Prostate gland (tissue), 2 donors: ENCODE data around the gene MRPS9.

Experiments used
- POLR2AphosphoS5 ChIP-seq: sonication (generic); formaldehyde crosslinking; IDR thresholded peaks from one replicate; pipeline ENCODE4 v1.6.1; 2017; ENCODE audit warnings: antibody characterized with exemption
- TF ChIP-seq, protein P1 (sequence below), 4 experiments: fragments of 200-600 bp in 2 of 4; fragments of 450-650 bp in 2 of 4; sonication (generic) in 2 of 4; IDR thresholded peaks; 1 replicate in 3 of 4; 2 replicates in 1 of 4; pipeline ENCODE4 v1.5.1; 2016 to 2019; ENCODE audit warnings: antibody characterized with exemption in 4 of 4, mild to moderate bottlenecking in 2 of 4, moderate library complexity in 2 of 4

DNA sequence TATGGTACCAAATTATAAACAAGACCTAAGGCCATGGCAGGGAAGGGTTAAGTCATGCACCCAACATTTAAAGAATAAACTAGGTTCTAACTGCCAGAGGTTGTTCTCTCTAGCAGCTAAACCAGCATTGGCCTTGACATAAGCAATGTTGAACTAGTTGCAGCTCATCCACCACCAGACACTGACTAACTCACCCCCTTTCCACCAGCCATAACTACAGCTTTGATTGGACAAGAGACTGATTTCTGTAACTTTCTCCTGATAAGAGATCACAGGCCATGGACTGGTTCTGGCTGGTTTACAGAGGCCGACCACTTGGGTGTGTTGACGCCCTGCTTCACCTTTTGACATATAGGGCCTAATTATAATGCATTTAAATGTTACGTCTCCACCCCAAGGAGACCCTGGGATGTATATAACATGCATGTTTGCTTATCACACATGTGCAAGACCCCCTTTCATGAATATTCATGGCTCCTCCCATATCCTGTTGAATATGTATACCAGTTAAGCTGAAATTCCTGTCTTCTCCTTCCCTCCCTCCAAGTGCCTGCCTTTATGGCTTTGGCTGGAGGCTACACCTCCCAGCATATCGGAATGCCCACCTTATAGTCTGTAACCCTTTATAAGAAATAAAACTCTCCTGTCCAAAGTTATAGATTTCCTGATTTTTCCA is 75.9 kb downstream of the MRPS9 start:
- TF ChIP-seq, protein P1, sequence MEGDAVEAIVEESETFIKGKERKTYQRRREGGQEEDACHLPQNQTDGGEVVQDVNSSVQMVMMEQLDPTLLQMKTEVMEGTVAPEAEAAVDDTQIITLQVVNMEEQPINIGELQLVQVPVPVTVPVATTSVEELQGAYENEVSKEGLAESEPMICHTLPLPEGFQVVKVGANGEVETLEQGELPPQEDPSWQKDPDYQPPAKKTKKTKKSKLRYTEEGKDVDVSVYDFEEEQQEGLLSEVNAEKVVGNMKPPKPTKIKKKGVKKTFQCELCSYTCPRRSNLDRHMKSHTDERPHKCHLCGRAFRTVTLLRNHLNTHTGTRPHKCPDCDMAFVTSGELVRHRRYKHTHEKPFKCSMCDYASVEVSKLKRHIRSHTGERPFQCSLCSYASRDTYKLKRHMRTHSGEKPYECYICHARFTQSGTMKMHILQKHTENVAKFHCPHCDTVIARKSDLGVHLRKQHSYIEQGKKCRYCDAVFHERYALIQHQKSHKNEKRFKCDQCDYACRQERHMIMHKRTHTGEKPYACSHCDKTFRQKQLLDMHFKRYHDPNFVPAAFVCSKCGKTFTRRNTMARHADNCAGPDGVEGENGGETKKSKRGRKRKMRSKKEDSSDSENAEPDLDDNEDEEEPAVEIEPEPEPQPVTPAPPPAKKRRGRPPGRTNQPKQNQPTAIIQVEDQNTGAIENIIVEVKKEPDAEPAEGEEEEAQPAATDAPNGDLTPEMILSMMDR (IDR thresholded peaks at IDR 0.05) = no peak
- no peak for TF ChIP-seq POLR2AphosphoS5
